Panc1 (cell line): ENCODE measurements around the gene THAP3.

Source experiments
- CTCF ChIP-seq: fragments of 450-650 bp; IDR thresholded peaks from 2 replicates; pipeline ENCODE4 v1.5.1; 2017; ENCODE audit warnings: mild to moderate bottlenecking
- POLR2AphosphoS5 ChIP-seq: IDR thresholded peaks from 2 replicates; pipeline ENCODE4 v1.6.1; 2012; ENCODE audit warnings: mild to moderate bottlenecking, low read depth, low read length, moderate library complexity
- TF ChIP-seq, protein P1 (sequence below), 2 experiments: IDR thresholded peaks; 2 replicates each; pipeline ENCODE4 v1.6.1; 2011 to 2012; ENCODE audit warnings: low read depth in 2 of 2, control low read depth in 1 of 2, low read length in 1 of 2, mild to moderate bottlenecking in 1 of 2, moderate library complexity in 1 of 2; ENCODE audit not compliant: insufficient read depth in 1 of 2

DNA sequence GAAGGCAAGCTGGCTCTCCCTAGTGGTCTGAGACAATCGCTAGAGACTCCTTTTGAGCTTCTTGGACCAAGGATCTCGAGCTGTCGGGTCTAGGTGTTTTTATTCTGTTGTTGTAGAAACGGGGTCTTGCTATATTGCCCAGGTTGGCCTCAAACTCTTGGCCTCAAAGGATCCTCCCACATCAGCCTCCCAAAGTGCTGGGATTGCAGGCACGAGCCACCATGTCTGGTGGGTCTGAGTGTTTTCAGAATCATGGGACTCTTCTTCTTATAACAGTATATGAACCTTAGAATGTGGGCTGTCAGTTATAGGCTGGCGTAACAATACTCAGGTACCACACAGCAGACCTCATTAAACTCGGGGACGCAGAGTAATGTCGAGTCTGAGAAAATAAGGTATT lies 43.8 kb downstream of the THAP3 start:
- TF ChIP-seq CTCF, result no peak
- TF ChIP-seq, protein P1, sequence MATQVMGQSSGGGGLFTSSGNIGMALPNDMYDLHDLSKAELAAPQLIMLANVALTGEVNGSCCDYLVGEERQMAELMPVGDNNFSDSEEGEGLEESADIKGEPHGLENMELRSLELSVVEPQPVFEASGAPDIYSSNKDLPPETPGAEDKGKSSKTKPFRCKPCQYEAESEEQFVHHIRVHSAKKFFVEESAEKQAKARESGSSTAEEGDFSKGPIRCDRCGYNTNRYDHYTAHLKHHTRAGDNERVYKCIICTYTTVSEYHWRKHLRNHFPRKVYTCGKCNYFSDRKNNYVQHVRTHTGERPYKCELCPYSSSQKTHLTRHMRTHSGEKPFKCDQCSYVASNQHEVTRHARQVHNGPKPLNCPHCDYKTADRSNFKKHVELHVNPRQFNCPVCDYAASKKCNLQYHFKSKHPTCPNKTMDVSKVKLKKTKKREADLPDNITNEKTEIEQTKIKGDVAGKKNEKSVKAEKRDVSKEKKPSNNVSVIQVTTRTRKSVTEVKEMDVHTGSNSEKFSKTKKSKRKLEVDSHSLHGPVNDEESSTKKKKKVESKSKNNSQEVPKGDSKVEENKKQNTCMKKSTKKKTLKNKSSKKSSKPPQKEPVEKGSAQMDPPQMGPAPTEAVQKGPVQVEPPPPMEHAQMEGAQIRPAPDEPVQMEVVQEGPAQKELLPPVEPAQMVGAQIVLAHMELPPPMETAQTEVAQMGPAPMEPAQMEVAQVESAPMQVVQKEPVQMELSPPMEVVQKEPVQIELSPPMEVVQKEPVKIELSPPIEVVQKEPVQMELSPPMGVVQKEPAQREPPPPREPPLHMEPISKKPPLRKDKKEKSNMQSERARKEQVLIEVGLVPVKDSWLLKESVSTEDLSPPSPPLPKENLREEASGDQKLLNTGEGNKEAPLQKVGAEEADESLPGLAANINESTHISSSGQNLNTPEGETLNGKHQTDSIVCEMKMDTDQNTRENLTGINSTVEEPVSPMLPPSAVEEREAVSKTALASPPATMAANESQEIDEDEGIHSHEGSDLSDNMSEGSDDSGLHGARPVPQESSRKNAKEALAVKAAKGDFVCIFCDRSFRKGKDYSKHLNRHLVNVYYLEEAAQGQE (IDR thresholded peaks at IDR 0.05; ENCODE audit: insufficient read depth in 1 of 2, low read depth in 2 of 2, low read length in 1 of 2), result no peak
- TF ChIP-seq POLR2AphosphoS5, result no peak
